Adrenal gland (tissue), 12 donors: ENCODE measurements around the gene ZBTB45. TPM values are rescaled to one million over a fixed set of nuclear protein-coding genes. Genes with fewer than 3 reads are reported as not detected.
A peak's percentile ranks its signal among the peaks of the same experiment; 100 is the strongest.

Experiments used
- DNase-seq, 7 donors: peaks; one replicate each; pipeline ENCODE4 v3.0.0-alpha.2; 2019 to 2020
- H3K27ac ChIP-seq, 5 donors: fragments of 200-600 bp; sonication (generic) in 4 of 5; 1 replicate in 3 of 5; 2 replicates in 2 of 5; pipeline versions ENCODE4 v1.5.1 to v1.8.0; 2016 to 2020; ENCODE audit warnings: mild to moderate bottlenecking in 1 of 5
- H3K27me3 ChIP-seq: fragments of 200-600 bp; 2 replicates; pipeline ENCODE4 v1.8.0; 2021
- H3K36me3 ChIP-seq, 2 donors: fragments of 200-600 bp; replicated peaks in 1 of 2; 1 replicate in 1 of 2; 2 replicates in 1 of 2; pipeline versions ENCODE4 v1.5.1 to v1.8.0; 2018 to 2022
- H3K4me1 ChIP-seq, 2 donors: fragments of 200-600 bp; replicated peaks in 1 of 2; 1 replicate in 1 of 2; 2 replicates in 1 of 2; pipeline versions ENCODE4 v1.5.1 to v1.8.0; 2018 to 2021
- H3K4me3 ChIP-seq, 4 donors: fragments of 200-600 bp; sonication (generic) in 3 of 4; one replicate each; pipeline ENCODE4 v1.5.1; 2016 to 2018
- H3K9me3 ChIP-seq, 3 donors: fragments of 200-600 bp; sonication (generic) in 1 of 3; replicated peaks in 1 of 3; 1 replicate in 2 of 3; 2 replicates in 1 of 3; pipeline versions ENCODE4 v1.5.1 to v1.8.0; 2016 to 2021
- CTCF ChIP-seq, 6 experiments: fragments of 450-650 bp in 4 of 6; fragments of 200-600 bp in 2 of 6; sonication (generic) in 1 of 6; IDR thresholded peaks; 1 replicate in 5 of 6; 2 replicates in 1 of 6; pipeline versions ENCODE4 v1.5.1 to v1.8.0; 2016 to 2021; ENCODE audit warnings: antibody characterized with exemption in 6 of 6, mild to moderate bottlenecking in 2 of 6, moderate library complexity in 1 of 6
- POLR2A ChIP-seq, 2 donors: fragments of 450-650 bp; IDR thresholded peaks; one replicate each; pipeline ENCODE4 v1.6.1; 2017; ENCODE audit warnings: antibody characterized with exemption in 2 of 2, mild to moderate bottlenecking in 2 of 2, moderate library complexity in 1 of 2
- WGBS, 4 donors: extraction: QIAGEN DNeasy Blood & Tissue Kit in 2 of 4; methylation state at CpG; one replicate each; pipeline versions ENCODE4 v1.1.5 to v1.1.7; 2013 to 2017; 5-methylcytosine and 5-hydroxymethylcytosine counted together
- intact Hi-C, 2 donors: fragments of 100-400 bp; cut with DNase I; formaldehyde crosslinking; loops; one replicate each; pipeline versions ENCODE4 v1.14.1 to v1.15.0; 2022 to 2023
- polyA plus RNA-seq, 3 donors: library from polyadenylated mRNA; stranded (reverse); fragments of 200-250 nt in 2 of 3; fragments of 350-450 nt in 1 of 3; fragmentation: Illumina TruSeq in 1 of 3; extraction: RNeasy Lipid Tissue Mini Kit (QIAGEN cat#74804) in 1 of 3; gene quantifications; one replicate each; pipeline ENCODE4 v1.2.3, GENCODE V29; 2013 to 2014
- total RNA-seq, 9 donors: library from RNA; depleted of rRNA in 4 of 9; stranded (reverse); fragments of >200 nt in 4 of 9; fragments of 120-200 nt in 1 of 9; fragmentation: NEBNext Ultra II Directional in 1 of 9; extraction: Animal tissue kit (Norgen Biotek cat#: 25700) in 1 of 9; gene quantifications; one replicate each; pipeline versions ENCODE4 v1.1.0 to v1.2.4, GENCODE V29; 2013 to 2023
- donor health status: healthy with polysubstance abuse.
- donor health status: Bipolar disorder and iron deficiency.
- donor health status: DM: yes; HTN: yes; CAD: no.
- donor health status: DM: no; HTN: no; CAD: no.
- donor health status: DM: no; HTN: no; CAD: no.
- donor health status: DM: yes; HTN: yes; CAD: no.

The ZBTB45 gene
- total and polyA plus RNA-seq, 12 donors = 1.7 to 20.4 (median 12.8) TPM

- H3K27me3 ChIP-seq = no peaks in the 10 kb centered on the region
- no peak overlapping the region for H3K27ac ChIP-seq
- H3K36me3 ChIP-seq = peaks cover 0 to 33% of the 10 kb centered on the region in 2 donors
- TF ChIP-seq CTCF (IDR thresholded peaks at IDR 0.05) = no peak
- TF ChIP-seq POLR2A (IDR thresholded peaks at IDR 0.05) = no peak
- H3K9me3 ChIP-seq = no peaks in the 10 kb centered on the region
- intact Hi-C loops = no loop called here
- DNase-seq = no peak
- peaks cover 0 to 10% of the 10 kb centered on the region in 2 donors for H3K4me1 ChIP-seq
- WGBS, 4 donors = 89 to 91% (median 90%) methylated on average over 10 to 17 of the region's 17 CpGs
- no peak overlapping the region for H3K4me3 ChIP-seq
Observed at GRCh38 chr19:58469241-58470013, 50.2 kb downstream of the ZBTB45 start.

- intact Hi-C loops = no loop called here
- no peaks in the 10 kb centered on the region for H3K9me3 ChIP-seq
Observed at GRCh38 chr19:58468216-58468839, 51.3 kb downstream of the ZBTB45 start.

GRCh38 chr19:58466760-58467589 is 52.6 kb downstream of the ZBTB45 start, which contains the start of gene ZNF324:
Gene ZNF324 (plus strand): TSS chr19:58467080. CDS start chr19:58469186, 2,106 bp downstream.
- DNase-seq = peak; percentile 97 to 99 (median 99)
- intact Hi-C loops = no loop called here
- TF ChIP-seq POLR2A (IDR thresholded peaks at IDR 0.05) = peak; percentile 50 to 62
- TF ChIP-seq CTCF (IDR thresholded peaks at IDR 0.05) = peak in 1 of 6 experiments; percentile 10
- Histone ChIP-seq H3K36me3 (peaks cover 0 to 24% of the 10 kb centered on the region in 2 donors), H3K27ac (peak within 1 kb of the TSS in 4 of 5 donors; percentile 22 to 84 (median 72)), H3K4me3 (peak within 1 kb of the TSS; percentile 55 to 92 (median 78)), H3K9me3 (no peaks in the 10 kb centered on the region), H3K4me1 (peaks cover 0 to 10% of the 10 kb centered on the region in 2 donors), H3K27me3 (no peaks in the 10 kb centered on the region)
- 0 to 2% (median 0%) methylated on average over 4 to 91 of the region's 92 CpGs for WGBS, 4 donors

More at GRCh38 chr19:58468216-58468839, 51.3 kb downstream of the ZBTB45 start:
- Histone ChIP-seq H3K27ac (no peak overlapping the region), H3K4me1 (peaks cover 0 to 10% of the 10 kb centered on the region in 2 donors), H3K4me3 (no peak overlapping the region), H3K27me3 (no peaks in the 10 kb centered on the region), H3K36me3 (peaks cover 0 to 33% of the 10 kb centered on the region in 2 donors)
- DNase-seq = no peak
- WGBS, 4 donors = 50 to 69% (median 57%) methylated on average over 3 to 5 of the region's 5 CpGs
- no peak for TF ChIP-seq CTCF (IDR thresholded peaks at IDR 0.05)
- no peak for TF ChIP-seq POLR2A (IDR thresholded peaks at IDR 0.05)
